GM11168 (cell line): ENCODE results near the gene FBXO7.
"Not testable (repeated sequence)": the region's sequence is repeated elsewhere in the genome, so short reads cannot be mapped to it uniquely, and the experiment has no call there.

ENCODE experiments used
- in situ Hi-C: fragments of 300-500 bp; cut with MboI; formaldehyde crosslinking; loops from one replicate; pipeline ENCODE4 v1.12.0; 2022; ENCODE audit warnings: low sequenced_read_pairs; ENCODE audit not compliant: unreplicated experiment

FBXO7 gene

DNA sequence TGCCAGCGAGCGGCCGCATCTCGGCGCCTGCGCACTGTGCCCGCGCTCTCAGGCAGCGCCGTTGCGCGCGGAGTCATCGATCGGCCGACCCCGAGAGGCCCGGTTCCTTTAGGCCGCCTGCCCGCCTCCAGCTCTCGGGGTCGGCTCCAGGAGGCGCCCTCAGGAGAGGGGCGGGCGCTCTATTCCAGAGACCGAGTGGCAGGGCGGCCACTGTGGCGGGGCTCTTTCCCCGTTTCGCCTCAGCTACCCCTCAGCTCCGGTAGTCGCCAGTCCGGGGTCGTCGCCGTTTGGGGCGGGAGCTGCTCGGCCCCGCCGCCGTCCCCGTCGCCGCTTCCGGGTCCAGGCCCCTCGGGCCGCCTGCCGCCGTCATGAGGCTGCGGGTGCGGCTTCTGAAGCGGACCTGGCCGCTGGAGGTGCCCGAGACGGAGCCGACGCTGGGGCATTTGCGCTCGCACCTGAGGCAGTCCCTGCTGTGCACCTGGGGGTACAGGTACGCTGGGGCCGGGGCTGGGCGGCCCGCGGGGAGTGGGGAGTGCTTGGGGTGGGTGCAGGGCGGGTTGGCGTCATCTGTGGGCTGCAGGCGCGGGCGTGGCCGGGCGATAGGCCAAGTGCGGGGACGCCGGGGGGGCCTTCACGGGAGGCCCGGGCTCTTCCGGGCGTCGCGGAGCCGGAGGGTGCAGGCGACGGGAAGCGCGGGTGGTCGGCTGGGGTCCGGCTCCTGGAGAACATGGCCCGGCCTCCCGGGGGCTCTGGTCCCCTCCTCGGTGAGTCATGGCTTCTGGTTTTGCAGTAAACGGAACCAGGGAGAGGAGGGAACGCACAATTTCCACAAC lies at the start of gene FBXO7:
FBXO7 (plus strand) TSS at position 177 of the 833 bp plus-strand sequence; CDS start at position 369, 192 bp downstream.
- in situ Hi-C loops: no loop called here

DNA sequence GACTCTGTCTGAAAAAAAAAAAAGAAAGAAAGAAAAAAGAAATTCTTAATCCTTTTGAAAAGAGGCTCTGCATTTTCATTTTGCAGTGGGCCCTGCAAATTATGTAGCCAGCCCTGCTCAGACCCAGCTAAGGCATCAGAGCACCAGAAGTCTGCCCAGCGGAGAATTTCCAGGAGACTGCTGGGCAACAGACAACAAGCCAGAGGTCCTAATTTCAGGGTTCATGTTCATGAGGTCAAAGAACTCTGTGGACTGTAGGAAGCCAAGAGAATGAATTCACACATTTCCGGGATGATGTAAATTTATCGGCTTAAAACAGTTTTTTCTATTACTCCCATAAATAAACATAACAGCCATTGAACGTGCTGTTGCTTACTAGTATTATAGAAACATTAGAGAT lies 47.7 kb upstream of the FBXO7 start:
- in situ Hi-C loops: no loop called here

DNA sequence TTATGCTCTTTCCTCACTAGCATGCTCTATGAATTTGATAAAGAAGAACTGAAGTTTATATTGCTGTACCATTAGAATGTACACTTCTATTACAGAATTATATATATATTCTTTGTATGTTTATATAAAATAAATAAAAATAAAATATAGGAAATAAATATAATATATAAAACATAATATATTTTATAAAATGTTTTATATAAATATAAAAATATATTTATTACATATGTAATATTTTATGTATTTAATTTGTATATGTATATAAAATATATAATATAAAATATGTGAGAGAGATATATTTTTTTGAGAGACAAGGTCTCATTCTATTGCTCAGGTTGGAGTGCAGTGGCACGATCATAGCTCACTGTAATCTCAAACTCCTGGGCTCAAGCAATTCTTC lies 44.3 kb upstream of the FBXO7 start:
- in situ Hi-C loops: no loop called here

DNA sequence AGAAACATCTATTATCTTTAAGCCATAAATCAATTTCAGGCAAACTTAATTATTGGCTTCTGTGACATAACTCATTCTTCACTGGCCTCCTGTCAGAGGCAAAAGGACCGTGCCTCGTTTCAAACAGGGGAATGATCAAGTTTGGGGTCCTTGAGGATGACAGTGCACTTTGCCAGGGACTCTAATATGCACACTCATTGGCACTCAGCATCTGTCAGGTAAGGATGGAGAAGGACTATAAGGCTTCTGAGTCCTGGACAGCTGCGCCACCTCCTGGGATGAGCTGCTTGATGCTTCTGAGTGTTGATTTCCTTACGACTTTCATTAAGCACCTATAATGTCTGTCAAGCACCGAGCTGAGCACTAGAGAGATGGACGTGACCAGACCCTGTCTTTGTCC lies 30.5 kb upstream of the FBXO7 start:
- in situ Hi-C loops: no loop called here

DNA sequence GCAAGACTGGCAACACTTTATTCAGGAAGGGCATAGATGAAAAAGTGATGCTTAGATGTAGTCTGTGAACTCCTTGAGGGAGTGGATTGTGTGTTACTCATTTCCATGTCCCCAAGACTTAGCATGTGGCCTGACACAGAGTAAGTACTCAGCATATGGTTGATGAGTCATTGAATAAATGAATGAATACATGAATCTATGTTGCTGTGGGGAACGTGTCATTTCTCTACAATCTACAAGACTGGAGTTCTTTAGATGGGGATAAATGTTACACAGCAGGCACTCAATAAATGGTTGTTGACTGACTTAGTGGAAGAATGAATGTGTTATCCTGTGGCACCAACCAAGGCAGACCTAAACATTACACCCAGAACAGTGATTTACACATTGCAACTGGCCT lies 28.3 kb upstream of the FBXO7 start:
- in situ Hi-C loops: no loop called here

DNA sequence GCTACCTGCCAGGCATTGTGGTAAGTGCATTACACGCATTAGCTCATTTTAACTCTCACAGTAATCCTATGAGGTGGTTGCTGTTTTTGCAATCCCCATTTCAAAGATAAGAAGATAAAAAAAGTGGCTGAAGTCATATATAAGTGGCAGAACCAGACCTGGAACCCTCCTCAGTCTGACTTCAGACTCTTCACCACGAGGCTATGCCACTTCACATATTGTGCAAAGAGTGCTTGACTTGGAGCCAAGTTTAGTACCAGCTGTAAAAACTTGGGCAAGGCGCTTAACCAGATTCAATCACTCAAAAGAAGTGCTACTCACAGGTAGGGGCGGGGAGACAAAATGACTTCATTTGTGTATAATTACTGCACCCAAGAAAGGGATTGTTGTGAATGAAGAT lies 25.6 kb upstream of the FBXO7 start:
- in situ Hi-C loops: no loop called here

DNA sequence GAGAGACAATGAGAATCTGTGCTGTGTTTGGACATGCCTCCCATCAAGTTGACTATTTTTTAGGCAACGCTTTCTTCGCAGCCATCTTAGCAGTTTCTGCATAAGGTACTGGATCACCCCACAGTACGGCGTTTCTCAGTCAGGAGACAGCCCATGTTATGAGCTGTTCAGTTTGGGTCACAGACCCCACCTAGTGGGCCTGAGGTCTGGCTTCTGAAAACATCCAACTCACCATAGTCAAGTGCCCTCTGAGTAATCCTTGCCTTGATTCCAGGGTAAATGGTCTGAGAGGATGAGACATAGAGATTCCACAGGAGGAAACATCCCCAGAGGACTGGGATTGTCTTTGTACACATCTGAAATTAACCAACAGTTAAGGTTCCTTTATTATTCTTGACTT lies 17.6 kb upstream of the FBXO7 start:
- in situ Hi-C loops: no loop called here

DNA sequence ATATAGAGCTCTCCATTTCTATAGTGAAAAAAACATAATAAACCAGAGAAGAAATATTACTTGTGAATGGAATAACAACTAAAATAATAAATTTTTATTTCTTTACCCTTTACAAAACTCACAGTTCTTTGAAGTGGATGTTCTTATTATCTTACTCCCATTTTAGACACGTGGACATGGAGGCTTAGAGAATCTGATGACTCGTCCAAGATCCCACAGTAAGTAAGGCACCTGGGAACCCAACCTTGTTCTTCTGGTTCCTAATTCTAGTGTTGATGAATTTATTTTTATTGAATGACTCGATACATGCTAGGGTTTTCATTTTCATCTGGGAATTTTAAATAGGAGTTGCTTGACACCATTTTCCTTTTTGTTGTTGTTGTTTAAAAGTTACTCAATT lies 12.2 kb upstream of the FBXO7 start:
- in situ Hi-C loops: no loop called here

DNA sequence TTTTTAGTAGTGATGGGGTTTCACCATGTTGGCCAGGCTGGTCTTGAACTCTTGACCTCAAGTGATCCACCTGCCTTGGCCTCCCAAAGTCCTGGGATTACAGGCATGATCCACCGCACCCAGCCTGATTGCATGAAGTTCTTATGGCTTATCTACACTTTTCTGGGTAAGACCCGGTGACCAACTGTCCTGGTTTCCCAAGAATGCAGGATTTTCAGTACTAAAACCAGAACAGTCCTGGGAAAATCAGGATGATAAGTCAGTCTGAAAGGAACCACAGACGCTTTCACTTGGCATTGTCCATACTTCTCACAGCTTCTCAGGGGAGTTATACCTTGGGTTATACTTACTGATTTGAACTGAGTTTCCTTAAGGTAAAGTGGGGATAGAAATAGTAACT lies 8.9 kb upstream of the FBXO7 start:
- in situ Hi-C loops: no loop called here

DNA sequence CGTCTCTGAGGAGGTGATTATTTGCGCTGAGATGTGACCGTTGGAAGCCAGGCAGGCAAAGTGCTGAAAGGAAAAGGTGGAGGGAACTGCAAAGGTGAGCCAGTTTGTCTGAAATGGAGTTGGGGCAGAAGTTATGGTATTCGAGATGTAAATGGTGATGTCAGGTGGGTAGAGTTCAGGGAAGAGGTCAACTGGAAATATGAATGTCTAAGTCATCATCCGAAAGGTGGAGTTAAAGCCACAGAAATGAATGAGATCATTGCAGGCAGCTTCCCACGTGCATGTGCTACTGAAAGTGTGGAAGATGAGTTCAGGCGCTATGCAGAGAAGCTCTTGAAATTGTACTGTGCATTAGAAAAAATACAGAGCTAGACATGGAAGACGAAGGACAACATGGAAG lies 8.1 kb upstream of the FBXO7 start:
- in situ Hi-C loops: no loop called here

DNA sequence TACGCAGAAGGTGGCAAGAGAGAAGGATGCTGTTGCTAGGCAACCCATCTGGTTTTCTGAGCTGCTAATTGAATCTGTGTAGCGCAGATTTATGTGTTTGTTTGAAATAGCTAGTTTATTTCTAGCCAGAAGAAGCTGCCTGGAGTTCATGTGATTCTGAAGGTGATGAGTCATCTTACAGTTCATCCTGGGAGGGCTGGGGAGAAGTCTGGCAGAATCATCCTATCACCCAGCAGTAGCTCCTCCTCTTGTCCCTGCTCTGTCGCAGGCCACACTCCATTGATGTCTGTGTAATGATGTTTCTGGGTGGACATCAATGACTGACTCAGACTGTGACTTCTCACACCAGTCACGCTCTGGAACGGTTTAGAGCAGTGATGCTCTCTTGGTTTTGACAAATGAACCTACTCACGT lies 4.8 kb upstream of the FBXO7 start:
- in situ Hi-C loops: no loop called here

DNA sequence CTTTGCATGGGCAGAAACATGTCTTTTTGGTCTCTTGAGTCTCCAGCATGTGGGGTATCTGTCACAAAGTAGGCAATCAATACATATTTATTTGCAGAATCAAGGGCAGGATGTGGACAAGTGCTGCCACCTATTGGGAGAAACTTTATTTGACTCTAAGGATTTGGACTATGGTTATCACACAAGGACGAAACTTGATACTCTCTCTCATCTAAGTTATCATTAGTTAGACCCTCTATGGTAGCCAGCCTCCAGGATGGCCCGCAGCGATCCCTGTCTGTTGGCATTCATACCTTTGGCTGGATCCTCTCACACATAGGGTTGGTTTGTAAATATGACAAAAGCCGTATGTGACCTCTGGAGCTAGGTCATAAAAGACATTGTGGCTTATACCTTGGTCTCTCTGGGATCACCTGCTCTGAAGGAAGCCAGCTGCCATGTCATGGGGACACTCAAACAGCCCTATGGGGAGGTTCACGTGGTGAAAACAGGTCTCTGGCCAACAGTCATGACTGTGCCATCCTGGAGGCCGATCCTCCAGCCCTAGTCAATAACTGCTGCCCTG lies 1.1 kb upstream of the FBXO7 start:
- in situ Hi-C loops: no loop called here

DNA sequence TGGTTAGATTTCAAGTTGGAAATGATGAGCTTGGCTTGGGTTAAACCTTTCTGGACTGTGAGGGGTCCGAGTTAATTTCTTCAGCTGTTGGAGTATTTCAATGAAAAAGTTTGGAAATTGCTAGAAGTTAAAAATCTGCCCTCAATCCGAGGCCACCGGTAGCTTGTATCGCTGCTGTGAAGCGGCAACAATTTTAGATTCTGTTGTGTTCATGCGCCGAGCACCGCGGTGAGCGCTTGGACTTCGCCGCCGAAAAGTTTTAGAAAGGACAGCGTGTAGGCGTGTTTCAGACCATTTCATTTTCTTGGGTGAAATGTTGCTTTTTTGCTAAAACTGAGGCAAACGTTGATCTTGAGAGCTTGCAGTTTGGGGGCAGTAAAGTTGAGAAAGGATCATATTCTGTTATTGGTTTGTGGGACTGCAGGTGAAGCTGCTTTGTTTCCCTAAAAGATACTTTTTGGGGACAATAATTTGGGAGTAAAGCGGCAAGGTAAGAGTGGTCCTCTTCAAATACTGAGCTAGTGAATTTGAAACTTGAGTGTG lies 928 bp downstream of the FBXO7 start:
- in situ Hi-C loops: no loop called here

DNA sequence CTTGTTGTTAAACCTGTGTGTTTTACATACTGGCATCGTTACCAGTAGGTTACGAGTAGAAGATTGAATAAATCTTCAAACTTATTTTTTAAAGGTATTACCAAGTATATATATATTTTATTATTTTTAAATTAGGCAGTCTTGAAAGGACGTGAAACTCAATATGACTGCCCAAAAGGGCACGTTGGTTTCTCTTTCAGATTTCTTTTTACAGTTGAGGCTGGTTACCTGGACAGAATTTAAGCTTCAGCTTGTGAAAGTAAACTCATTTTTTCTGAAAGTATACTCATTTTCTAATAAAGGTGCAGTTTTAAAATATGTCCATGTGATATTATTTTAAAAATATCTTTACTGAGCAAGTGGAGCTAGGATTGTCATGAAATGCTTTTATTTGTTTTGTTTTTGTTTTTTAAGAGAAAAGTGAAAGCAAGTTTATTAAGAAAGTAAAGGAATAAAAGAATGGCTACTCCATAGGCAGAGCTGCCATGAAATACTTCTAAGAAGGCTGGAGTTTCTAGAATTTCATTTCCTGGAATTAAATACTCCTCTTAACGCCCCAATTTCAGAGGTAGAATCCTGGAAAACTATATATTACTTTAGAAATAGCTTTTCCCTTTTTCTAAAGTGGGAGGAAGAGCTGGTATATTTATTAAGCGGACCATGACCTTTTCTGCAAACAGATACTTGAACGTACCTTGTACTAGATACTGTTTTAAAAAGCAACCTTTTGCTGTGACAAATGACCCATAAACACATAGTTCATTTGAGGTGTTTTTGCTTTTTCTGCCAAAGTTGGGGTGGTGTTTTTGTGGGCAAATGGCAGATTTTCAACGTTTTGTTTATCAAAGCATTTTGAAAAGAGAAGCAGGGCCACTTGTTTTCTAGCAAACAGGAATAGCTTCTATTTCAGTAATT lies 1.9 kb downstream of the FBXO7 start:
- in situ Hi-C loops: no loop called here

DNA sequence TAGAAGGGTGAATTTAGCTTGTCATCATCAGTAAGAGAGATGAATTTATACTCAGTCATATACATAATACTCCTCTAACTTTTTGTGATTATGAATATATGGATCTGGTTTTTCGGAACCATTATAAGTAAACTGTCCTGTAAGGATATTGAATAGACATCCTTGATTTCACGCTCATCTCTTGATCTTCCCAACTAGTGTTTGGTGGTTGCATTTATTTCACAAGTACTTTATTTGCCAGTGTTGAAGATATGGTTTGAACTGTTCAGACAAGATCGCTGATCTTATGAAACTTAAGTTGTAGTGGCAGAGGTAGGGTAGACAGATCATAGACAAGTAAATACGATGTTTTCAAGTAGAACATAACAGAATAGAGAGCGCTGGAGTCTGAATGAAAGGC lies 3.0 kb downstream of the FBXO7 start:
- in situ Hi-C loops: no loop called here

DNA sequence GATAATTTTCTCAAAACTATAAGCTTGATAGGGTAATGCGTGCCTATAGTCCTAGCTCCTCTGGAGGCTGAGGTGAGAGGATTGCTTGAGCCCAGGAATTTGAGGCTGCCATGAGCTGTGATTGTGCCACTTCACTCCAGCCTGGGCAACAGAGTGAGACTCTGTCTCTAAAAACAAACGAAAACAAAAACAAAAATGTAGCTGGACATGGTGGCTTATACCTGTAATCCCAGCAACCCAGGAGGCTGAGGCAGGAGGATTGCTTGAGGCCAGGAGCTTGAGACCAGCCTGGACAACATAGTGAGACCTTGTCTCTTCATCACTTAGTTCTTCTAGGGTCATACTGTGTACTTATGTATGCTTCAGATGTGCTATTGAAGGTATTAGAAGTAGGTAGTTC lies 3.9 kb downstream of the FBXO7 start:
- in situ Hi-C loops: not testable (repeated sequence)

DNA sequence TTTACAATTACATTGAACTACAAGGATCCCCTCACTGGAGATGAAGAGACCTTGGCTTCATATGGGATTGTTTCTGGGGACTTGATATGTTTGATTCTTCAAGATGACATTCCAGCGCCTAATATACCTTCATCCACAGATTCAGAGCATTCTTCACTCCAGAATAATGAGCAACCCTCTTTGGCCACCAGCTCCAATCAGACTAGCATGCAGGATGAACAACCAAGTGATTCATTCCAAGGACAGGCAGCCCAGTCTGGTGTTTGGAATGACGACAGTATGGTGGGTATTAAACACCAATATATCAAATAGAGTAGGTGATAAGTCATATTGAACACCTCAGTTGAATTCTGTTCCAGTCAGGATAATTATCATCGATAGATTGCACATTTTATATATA lies 4.4 kb downstream of the FBXO7 start:
- in situ Hi-C loops: no loop called here

DNA sequence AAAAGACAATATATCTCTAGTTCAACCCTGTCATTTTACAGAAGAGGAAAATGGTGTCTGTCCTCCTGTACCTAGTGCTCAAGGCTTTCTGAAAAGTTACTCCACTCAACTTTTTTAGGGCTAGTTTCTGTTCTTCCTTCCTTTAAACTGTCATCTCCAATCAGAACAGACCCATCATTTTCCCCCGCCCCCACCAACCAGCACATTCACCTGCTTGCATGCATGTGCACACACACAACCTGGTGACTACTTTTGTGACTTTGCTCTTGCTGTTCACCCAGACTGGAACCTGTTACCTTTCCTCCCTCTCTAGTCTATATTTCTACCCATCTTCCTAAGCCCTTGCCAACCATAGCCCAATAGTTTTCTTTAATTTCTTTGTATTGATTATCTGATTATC lies 5.6 kb downstream of the FBXO7 start:
- in situ Hi-C loops: no loop called here

DNA sequence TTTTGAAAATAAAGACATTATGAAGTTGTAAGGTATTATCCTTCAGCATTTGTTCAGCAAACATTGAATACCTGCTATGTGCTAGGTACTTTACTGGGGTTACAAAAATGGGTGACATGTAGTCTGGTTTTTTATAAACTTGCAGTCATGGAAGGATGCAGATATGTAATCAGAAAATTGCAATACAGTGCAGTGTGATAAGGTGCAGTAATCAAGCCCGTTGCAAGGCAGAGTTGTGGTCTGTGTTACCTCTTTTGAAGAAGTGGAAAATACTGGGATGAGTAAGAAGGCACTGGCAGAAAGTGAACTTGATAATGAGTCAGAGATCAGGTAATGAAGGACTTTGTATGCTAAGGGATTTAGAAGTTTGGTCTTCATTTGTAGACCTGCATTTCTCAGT lies 8.1 kb downstream of the FBXO7 start:
- in situ Hi-C loops: no loop called here

DNA sequence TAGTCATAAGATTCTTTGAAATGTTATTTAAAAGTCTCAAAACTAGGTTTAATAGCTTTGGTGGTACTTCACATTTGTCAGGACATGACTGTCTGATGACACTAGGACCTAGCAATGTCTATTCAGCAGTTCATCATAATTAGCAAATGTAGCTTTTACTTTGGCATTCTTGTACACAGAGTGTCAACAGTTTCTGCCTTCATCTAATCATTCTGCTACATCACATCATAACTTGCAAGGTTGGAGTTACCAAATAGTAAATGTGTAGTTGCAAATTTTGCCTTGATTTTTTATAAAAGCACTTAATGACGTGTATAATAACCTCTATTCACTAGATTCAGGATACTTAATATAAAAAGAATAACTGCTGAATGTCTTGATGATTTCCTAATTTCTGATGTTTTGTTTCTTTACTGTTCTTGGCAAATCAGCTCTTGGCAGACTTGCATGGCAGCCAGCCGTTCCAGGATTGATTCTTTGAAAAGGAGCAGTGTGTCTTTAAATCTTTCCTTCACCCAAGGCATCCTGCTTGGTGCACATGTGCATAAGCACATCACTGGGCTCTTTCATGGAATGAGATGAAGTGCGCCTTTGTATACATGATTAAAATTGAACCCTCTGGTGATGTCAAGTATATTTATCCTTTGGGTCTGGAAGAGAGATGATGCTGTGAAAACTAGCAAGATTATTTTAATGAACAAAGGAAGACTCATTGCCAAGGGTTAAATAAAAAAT lies 12.2 kb downstream of the FBXO7 start:
- in situ Hi-C loops: no loop called here
